ENCODE measurements around the gene B4GALT4.
"Not testable (repeated sequence)": the region's sequence is repeated elsewhere in the genome, so short reads cannot be mapped to it uniquely, and the experiment has no call there.

Gene B4GALT4, protein sequence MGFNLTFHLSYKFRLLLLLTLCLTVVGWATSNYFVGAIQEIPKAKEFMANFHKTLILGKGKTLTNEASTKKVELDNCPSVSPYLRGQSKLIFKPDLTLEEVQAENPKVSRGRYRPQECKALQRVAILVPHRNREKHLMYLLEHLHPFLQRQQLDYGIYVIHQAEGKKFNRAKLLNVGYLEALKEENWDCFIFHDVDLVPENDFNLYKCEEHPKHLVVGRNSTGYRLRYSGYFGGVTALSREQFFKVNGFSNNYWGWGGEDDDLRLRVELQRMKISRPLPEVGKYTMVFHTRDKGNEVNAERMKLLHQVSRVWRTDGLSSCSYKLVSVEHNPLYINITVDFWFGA

DNA sequence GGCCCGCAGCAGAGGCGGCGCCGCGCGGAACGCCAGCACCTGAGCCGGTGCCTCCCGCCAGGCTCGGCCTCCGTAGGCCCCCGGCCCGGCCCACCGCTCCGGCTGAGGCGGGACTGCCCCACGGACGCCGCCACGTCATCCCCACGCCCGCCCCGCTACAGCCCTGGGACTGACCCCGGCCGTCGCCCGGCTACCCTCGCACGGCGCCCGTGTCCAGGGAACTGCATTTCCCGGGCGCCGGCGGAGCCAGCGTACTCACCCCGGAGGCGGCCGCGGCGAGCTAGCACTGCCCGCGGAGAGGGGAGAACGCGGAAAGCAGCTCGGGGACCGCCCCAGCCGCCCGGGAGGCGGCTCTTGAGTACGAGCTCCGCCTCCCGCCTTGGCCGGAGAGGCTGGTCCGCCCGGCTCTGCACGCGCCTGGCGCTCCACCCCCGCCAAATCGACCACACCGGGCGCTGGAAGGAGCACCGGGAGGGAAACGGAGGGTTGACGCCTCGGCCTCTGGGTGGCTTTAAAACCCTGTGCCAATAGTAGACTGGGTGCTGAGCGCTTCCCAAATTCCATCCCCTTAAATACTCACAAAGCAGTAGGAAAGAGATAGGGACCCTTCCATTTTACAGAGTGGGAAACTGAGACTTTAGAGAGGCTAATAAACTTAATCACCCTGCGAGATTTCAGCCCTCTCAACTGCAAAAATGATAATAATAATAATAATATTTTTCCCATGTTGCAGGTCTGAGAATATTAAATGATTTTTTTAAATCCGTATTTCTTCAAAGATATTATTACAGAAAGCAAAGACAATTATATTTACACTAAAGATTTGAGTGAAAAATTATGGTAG, at the start of gene B4GALT4:
B4GALT4 (minus strand) TSS at position 288 of the 844 bp plus-strand sequence. CDS start 10,779 bp downstream, outside the sequence.
- DNase-seq (ENCODE audit: low spot score) = peak; percentile 75

DNA sequence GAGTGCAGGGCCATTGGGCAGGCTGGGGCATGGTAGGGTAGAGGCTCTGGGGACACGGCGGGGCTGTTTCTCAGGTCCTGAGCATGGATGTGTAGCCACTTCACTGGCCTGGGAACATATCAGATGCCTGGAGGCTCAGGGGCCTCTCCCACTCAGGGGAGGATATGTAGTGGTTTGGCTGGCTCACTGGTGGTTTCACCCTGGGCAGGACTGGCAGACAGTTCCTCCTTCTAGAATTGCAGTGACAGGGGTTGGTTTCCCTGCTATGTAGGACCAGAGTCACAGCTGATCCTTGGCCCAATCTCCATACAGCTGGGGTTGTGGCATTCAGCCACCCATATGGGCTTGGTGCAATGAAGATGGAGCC, 48.7 kb upstream of the B4GALT4 start:
- no peak for DNase-seq (ENCODE audit: low spot score)

DNA sequence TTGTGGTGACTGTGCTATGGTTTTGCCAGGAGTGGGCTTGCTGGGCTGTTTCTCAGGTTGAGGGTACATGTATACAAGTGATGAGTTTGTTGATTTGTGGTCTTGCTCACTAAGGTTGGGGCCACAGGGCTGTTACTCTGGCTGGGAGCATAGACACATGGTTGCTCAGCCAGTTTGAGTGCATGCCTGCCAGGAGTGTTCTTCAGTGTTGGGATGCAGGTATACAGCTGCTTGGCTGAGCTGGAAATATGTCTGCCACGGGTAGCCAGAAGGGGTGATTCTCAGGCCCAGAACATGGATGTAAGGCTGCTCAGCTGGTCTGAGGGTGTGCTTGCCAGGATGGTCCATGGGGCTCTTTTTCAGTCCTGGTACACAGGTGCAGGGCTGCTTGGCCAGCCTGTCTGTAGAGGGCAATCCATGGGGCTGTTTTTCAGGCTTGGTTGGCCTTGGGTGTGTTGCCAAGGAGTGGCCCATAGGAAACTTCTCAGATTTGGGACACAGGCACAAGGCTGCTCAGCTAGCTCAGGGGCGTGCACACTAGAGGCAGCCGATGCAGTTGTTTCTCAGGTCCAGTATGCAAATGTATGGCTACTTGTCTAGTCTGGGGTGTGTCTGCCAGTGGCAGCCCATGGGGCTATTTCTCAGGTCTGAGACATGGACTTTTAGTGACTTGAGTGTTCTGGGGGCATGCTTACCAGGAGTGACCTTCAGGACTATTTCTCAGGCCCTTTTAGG, 48.2 kb upstream of the B4GALT4 start:
- DNase-seq (ENCODE audit: low spot score) = no peak

DNA sequence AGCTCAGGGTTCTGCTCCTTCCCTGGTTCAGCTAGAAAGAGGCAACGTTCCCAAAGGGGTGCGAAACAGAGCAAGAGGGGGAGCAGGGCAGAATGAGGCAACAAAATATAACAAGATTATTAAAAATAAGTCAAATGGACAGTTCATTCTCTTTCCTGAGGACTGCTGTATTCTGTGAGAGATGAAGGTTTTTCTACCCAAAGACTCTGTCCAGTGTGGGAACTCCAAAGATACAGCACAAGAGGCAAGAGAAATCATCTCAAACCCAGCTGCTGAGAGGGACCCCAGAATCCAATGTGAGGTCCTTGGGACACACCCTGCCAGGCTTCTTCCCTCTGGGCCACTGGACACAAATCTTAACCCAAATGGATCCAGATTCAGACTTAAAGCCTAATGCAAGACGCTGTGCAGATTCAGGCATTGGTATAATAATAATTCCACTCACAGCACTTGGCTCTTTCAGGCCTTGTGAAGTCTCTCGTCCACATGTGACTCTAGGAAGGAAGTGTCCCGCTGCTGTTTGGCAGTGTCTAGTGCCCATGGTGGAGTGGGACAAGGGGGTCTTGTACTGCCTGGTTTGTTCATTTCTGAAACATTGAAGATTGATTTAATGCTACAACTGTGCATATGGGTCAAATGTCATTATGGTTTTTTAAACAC, 39.0 kb upstream of the B4GALT4 start:
- no peak for DNase-seq (ENCODE audit: low spot score)

DNA sequence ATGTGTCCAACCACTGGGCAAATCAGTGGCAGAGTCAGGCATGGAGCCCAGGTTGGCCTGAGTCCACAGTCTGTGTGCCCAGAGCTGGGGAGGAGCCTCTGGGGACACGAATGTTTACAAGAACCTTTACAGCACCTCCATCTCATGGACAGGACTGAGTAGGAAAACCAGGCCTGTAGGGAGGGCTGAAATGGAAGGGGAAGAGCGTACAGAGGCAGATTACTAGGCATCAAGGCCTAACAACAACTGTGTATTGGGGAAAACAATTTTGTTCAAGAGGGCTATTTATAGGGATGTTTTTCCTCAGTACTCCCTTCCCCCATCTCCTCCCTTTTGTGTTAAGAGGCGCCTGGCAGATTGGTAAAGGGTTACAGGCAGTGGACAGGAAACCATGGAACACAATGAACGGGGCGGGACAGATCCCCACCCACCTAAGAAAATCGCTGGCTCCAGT, 38.5 kb upstream of the B4GALT4 start:
- no peak for DNase-seq (ENCODE audit: low spot score)

DNA sequence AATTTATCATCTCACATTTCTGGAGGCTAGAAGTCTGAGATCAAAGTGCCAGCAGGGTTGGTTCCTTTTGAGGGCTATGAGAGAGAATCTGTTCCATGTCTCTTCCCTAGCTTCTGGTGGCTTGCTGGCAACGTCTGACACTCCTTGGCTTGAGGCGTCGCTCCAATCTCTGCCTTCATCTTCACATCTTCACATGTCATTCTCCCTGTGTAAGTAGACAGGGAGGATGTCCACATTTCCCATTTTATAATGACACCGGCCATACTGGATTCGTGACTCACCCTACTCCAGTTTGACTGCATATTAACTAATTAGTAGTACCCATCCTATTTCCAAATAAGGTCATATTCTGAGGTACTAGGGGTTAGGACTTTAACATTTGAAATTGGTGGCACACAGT, 36.0 kb upstream of the B4GALT4 start:
- no peak for DNase-seq (ENCODE audit: low spot score)

DNA sequence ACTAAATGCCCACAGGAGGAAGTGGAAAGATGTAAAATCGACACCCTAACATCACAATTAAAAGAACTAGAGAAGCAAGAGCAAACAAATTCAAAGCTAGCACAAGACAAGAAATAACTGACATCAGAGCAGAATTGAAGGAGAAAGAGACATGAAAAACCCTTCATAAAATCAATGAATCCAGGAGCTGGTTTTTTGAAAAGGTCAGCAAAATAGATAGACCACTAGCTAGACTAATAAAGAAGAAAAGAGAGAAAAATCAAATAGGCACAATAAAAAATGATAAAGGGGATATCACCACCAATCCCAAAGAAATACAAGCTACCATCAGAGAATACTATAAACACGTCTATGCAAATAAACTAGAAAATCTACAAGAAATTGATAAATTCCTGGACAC, 29.5 kb upstream of the B4GALT4 start:
- DNase-seq (ENCODE audit: low spot score) = not testable (repeated sequence)

DNA sequence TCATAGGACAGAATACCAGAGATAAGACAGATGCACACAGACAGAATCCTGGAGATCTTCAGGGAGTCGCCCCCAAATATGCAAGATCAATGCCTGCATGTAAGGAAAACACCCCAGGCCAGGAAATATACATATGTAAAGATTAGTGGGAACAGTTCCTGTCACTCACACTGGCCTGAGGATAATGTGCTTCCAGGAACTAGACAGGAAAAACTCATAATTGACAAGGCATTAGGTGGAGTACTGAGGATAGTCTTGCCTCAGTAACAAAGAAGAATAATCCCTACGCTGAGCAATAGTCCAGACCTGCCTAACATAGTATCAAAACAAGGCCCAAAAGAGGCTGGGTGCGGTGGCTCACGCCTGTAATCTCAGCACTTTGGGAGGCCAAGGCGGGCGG, 20.4 kb upstream of the B4GALT4 start:
- DNase-seq (ENCODE audit: low spot score) = no peak

DNA sequence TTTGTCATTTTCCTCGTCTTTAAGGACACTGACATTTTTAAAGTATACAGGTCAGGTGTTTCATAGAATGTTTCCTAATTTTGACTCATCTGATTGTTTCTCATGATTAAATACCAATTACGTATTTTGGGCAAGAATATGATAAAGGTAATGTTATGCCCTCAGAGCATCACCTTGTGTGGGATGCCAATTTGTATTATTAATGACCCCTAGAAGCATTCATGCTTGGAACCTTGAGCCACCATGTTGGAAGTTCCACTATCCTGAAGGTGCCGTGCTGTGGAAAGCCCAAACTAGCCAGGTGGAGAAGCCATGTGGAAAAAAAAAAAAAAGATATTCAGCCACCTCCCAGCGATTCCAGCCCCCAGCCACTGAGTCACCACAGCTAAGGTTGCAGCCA, 19.1 kb upstream of the B4GALT4 start:
- no peak for DNase-seq (ENCODE audit: low spot score)

DNA sequence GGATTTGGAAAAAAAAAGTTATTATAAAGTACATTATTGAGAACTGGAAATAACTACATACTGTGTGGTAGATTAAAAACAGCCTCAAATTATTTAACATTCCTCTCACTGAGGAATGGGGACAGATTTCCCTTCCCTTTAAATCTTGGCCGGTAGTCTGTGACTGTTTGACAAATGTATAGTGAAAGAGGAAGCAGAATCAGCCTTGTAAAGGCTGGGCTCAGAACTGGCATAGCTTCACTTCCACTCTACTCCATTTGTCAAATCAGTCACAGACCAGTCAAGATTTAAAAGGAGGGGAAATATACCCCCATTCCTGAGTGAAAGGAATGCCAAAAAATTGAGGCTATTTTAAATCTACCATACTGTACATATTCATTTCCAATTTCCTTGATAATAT, 18.2 kb upstream of the B4GALT4 start:
- DNase-seq (ENCODE audit: low spot score) = no peak

DNA sequence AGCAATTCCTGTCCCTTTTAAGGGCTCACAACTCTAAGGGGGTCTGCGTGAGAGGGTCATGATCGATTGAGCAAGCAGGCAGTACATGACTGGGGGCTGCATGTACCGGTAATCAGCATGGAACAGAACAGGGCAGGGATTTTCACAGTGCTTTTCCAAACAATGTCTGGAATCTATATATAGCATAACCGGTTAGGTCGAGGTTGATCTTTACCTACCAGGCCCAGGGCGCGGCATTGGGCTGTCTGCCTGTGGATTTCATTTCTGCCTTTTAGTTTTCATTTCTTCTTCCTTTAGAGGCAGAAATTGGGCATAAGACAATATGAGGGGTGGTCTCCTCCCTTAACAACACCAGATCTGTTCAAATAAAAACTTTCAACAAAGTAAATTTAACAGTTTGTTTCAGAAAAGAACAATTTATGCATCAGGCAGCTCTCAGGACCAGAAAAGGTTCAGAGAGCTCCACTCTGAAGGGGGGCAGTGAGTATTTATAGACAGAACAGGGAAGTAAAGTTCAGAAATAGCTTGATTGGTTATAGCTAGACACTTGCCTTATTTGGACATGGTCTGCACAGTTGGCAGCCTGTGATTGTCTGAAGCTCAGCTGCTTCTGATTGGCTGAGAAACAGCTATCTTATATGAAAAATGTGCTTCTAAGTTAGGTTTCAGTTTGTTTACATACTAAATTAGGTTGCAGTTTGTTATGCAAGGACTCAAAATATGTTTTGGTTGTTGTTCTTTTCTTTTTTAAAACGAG, 17.2 kb upstream of the B4GALT4 start:
- DNase-seq (ENCODE audit: low spot score) = no peak

DNA sequence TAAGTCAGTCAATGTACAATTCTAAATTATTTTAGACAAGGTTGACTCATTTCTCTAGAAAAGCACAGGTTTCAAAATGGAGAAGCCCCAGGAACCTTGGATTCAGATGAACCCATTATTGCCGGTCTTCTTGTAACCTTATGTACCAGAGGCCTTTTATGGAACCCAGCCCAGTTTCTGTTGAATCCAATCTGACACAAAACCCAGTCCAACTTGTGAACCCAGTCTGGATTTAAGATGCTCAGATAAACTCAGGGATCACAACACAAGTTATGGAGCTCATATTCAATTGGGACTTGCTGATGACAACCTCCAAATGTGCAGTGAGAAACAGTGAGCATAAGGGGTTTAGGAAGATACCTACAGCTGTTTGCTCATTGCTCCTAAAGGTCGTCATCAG, 16.4 kb upstream of the B4GALT4 start:
- no peak for DNase-seq (ENCODE audit: low spot score)

DNA sequence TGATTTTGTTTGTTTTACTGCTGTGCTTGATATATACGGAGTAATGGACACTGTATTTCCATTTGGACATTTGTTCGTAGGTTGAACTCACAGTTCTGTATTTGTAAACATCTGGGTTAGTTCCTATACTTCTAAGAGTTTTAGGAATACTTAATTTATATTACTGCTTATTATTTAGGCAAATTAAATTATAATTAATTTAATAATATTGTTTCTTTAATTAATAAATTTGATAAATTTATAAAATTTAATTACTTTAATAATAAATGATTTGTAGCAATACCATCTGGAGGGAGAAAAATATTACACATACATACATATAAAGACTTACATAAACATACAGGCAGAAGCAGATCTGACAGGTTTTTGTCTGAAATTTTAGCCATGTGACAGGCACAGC, 14.5 kb upstream of the B4GALT4 start:
- no peak for DNase-seq (ENCODE audit: low spot score)

DNA sequence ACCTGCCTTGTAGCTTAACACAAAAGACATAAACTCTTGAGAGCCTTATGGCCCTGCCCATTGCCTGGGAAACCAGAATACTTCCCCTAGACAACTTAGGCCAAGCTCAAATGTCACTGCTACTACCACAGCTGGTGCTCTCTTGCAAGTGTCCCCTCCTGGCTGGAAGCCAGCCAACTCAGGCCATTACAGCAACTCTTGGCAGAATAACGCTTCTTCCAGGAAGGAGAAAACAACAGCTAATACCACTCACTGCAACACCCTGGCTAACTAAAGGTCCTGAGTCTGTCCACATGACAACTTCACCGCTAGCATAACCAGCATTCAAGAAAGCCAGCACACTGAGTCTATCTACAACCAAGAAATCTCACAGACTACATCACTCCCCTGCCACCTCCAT, 5.1 kb upstream of the B4GALT4 start:
- DNase-seq (ENCODE audit: low spot score) = no peak

DNA sequence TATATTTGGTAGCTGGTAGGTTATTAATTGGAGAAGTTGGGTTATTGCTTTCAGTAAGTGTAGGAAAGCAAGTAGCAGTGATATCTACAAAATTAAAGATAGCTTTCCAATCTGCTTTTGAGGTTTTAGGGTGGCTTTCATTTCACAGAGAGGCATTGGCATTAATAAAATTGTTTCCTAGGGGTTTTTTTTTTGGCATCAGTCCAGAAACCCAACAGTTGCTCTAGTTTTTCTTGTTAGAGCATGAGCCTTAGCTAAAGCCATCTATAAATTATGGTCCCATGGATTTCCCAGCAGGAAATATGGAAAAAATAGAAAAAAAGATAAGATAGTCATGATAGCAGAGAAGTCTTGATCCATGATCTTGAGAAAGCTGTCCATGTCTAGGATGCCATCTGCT, 3.0 kb upstream of the B4GALT4 start:
- DNase-seq (ENCODE audit: low spot score) = no peak

DNA sequence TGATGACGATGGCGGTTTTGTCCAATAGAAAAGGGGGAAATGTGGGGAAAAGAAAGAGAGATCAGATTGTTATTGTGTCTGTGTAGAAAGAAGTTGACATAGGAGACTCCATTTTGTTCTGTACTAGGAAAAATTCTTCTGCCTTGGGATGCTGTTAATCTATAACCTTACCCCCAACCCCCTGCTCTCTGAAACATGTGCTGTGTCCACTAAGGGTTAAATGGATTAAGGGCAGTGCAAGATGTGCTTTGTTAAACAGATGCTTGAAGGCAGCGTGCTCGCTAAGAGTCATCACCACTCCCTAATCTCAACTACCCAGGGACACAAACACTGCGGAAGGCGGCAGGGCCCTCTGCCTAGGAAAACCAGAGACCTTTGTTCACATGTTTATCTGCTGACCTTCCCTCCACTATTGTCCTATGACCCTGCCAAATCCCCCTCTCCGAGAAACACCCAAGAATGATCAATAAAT, 2.4 kb upstream of the B4GALT4 start:
- DNase-seq (ENCODE audit: low spot score) = not testable (repeated sequence)

DNA sequence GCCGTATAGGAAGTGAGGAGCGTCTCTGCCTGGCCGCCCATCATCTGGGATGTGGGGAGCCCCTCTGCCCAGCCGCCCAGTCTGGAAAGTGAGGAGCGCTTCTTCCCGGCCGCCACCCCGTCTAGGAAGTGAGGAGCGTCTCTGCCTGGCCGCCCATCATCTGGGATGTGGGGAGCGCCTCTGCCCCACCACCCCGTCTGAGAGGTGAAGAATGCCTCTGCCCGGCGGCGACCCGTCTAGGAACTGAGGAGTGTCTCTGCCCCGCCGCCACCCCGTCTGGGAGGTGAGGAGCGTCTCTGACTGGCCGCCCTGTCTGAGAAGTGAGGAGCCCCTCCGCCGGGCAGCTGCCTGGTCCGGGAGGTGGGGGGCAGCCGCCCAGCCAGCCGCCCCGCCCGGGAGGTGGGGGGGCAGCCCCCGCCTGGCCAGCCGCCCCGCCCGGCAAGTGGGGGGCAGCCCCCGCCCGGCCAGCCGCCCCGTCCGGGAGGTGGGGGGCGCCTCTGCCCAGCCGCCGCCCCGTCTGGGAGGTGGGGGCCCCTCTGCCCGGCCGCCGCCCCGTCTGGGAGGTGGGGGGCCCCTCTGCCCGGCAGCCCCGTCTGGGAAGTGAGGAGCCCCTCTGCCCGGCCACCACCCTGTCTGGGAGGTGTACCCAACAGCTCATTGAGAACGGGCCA, 1.8 kb upstream of the B4GALT4 start:
- DNase-seq (ENCODE audit: low spot score) = not testable (repeated sequence)

DNA sequence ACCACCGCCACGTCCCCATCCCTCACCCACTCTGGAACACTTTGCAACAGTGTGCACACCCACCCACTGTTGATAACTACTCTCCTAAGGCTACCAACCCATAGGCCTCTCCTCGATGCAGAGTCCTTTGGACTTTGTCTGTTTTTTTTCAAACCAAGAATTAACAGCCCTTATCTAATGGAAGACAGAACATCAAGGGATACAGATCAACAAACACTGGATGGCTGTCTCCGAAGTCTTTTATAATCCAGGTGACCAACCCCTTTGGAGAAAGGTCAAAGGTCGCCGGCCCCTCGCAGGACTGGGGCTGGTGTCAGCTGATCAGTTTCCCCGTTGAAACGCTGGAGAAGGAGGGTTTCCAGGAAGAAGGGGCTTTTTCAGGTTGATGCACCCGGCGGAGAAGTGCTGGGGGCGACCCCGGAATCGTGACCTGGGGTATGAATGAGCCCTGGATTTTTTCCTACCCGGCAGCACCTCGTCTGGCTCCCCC, 532 bp downstream of the B4GALT4 start:
- no peak for DNase-seq (ENCODE audit: low spot score)

DNA sequence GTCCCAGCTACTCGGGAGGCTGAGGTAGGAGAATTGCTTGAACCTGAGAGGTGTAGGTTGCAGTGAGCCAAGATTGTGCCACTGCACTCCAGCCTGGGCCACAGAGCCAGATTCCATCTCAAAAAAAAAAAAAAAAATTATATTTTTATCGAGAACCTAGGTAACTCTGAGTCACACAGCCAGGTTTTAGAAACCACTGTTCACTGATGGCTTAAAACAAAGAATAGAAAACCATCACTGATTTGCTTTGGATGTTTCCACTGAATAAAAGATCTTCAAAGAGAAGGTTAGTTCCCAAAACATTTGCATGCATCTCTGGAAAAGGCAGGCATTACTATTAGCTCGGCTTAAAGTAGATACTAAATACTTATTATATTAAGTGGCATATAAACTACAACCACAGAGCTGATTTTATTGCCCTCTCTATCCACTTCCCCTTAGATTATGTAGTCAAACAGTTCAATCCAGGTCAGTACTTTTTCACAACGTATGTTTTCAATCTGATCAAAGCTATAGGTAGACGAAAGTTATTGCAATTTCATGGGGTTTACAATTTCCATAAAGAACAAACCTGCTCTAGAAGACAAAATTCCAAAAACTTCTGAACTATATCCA, 1.4 kb downstream of the B4GALT4 start:
- no peak for DNase-seq (ENCODE audit: low spot score)

DNA sequence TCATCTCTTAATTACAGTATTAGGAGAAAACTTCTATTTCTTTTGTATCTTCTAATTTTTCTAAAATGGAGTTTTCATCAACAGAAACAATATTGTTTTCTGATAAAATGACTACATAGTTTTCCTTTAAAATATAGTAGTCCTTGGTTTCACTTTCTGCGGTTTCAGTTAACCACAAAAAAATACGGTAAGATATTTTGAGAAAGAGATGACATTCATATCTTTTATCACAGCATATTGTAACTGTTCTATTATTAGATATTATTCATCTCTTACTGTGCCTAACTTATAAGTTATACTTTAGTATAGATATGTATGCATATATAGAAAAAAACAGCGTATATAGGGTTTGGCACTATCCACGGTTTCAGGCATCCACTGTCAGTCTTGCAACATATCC, 2.3 kb downstream of the B4GALT4 start:
- DNase-seq (ENCODE audit: low spot score) = no peak

Measured in activated CD4-positive, alpha-beta T cell treated with anti-CD3 and anti-CD28 coated beads, Interleukin-2, Interleukin-4, amounts not matched to agents 100 ng/mL and 50 ng/mL, durations not matched to agents 16 hours and 8 hours (primary cell).